G401 (cell line): ENCODE results near the gene CRABP2. TPM values are rescaled to one million over a fixed set of nuclear protein-coding genes. Genes with fewer than 3 reads are reported as not detected.

Source experiments
- DNase-seq: peaks from one replicate; pipeline ENCODE4 v3.0.0-alpha.2; 2015; ENCODE audit warnings: low spot score
- in situ Hi-C: cut with HindIII; loops from 2 replicates; pipeline ENCODE4 v1.10.0; 2016; ENCODE audit warnings: low sequenced_read_pairs, mixed read lengths
- total RNA-seq: library from RNA; depleted of rRNA; stranded (reverse); fragments of >200 nt; shearing (Covaris generic); gene quantifications from 2 replicates; pipeline ENCODE4 v1.2.3, GENCODE V29; 2014

The CRABP2 gene
- total RNA-seq, 1 experiment from 2014 or later = 1,168 TPM

GRCh38 chr1:156676114-156676819 is 29.1 kb downstream of the CRABP2 start:
- in situ Hi-C loops = no loop called here
- no peak for DNase-seq

- in situ Hi-C loops = no loop called here
- no peak for DNase-seq
Measured at GRCh38 chr1:156675210-156676113, 29.9 kb downstream of the CRABP2 start.

GRCh38 chr1:156673387-156674121 is 31.8 kb downstream of the CRABP2 start:
- in situ Hi-C loops = no loop called here
- DNase-seq = no peak

- DNase-seq = no peak
- in situ Hi-C loops = no loop called here
Measured at GRCh38 chr1:156671804-156672203, 33.6 kb downstream of the CRABP2 start.

GRCh38 chr1:156670791-156671190 is 34.6 kb downstream of the CRABP2 start:
- no peak for DNase-seq
- in situ Hi-C loops = no loop called here

- DNase-seq = no peak
- in situ Hi-C loops = no loop called here
Measured at GRCh38 chr1:156670359-156670758, 35.0 kb downstream of the CRABP2 start.

- in situ Hi-C loops = no loop called here
- no peak for DNase-seq
Measured at GRCh38 chr1:156669794-156670193, 35.6 kb downstream of the CRABP2 start.

- DNase-seq = peak; percentile 48
- in situ Hi-C loops = no loop called here
Measured at GRCh38 chr1:156668801-156669637, 36.4 kb downstream of the CRABP2 start.

GRCh38 chr1:156667968-156668709 is 37.2 kb downstream of the CRABP2 start:
- in situ Hi-C loops = no loop called here
- no peak for DNase-seq

GRCh38 chr1:156667610-156667967 is 37.8 kb downstream of the CRABP2 start:
- in situ Hi-C loops = no loop called here
- DNase-seq = peak; percentile 92

- in situ Hi-C loops = no loop called here
- DNase-seq = no peak
Measured at GRCh38 chr1:156666862-156667609, 38.3 kb downstream of the CRABP2 start.

- no peak for DNase-seq
- in situ Hi-C loops = no loop called here
Measured at GRCh38 chr1:156665539-156665938, 39.8 kb downstream of the CRABP2 start.

GRCh38 chr1:156664767-156665411 is 40.5 kb downstream of the CRABP2 start:
- peak; percentile 52 for DNase-seq

GRCh38 chr1:156664046-156664766 is 41.2 kb downstream of the CRABP2 start:
- no peak for DNase-seq
- in situ Hi-C loops = no loop called here

More at GRCh38 chr1:156664767-156665411, 40.5 kb downstream of the CRABP2 start:
- in situ Hi-C loops = no loop called here

- no peak for DNase-seq
- in situ Hi-C loops = no loop called here
Measured at GRCh38 chr1:156663178-156663577, 42.2 kb downstream of the CRABP2 start.

GRCh38 chr1:156662800-156663055 is 42.7 kb downstream of the CRABP2 start:
- in situ Hi-C loops = no loop called here
- DNase-seq = no peak
